Sigmoid colon (tissue), 7 donors: ENCODE measurements around the gene PI4KB. TPM values are rescaled to one million over a fixed set of nuclear protein-coding genes. Genes with fewer than 3 reads are reported as not detected.

Experiments used
- DNase-seq: peaks from one replicate; pipeline ENCODE4 v3.0.0-alpha.2; 2019
- H3K27ac ChIP-seq, 4 donors: fragments of 200-600 bp; sonication (generic); one replicate each; pipeline ENCODE4 v1.5.1; 2016 to 2019; ENCODE audit warnings: mild to moderate bottlenecking in 1 of 4
- H3K27me3 ChIP-seq, 3 donors: fragments of 200-600 bp; sonication (generic); one replicate each; pipeline ENCODE4 v1.5.1; 2019; ENCODE audit warnings: mild to moderate bottlenecking in 1 of 3
- H3K36me3 ChIP-seq, 4 donors: fragments of 200-600 bp; sonication (generic); one replicate each; pipeline ENCODE4 v1.5.1; 2016 to 2019
- H3K4me1 ChIP-seq, 4 donors: fragments of 200-600 bp; sonication (generic); one replicate each; pipeline ENCODE4 v1.5.1; 2017 to 2019
- H3K4me3 ChIP-seq, 4 donors: fragments of 200-600 bp; sonication (generic); one replicate each; pipeline ENCODE4 v1.5.1; 2017 to 2019; ENCODE audit warnings: mild to moderate bottlenecking in 2 of 4, moderate library complexity in 1 of 4
- H3K9me3 ChIP-seq, 4 donors: fragments of 200-600 bp in 3 of 4; sonication (generic) in 3 of 4; one replicate each; pipeline versions ENCODE4 v1.5.1 to v1.6.1; 2013 to 2019
- EP300 ChIP-seq, 4 donors: sonication (generic); formaldehyde crosslinking; IDR thresholded peaks; one replicate each; pipeline ENCODE4 v1.6.1; 2017; ENCODE audit warnings: antibody characterized with exemption in 4 of 4
- POLR2A ChIP-seq, 2 donors: fragments of 450-650 bp; IDR thresholded peaks; one replicate each; pipeline ENCODE4 v1.6.1; 2016; ENCODE audit warnings: antibody characterized with exemption in 2 of 2, mild to moderate bottlenecking in 2 of 2, moderate library complexity in 2 of 2
- POLR2AphosphoS5 ChIP-seq, 4 donors: sonication (generic); formaldehyde crosslinking; IDR thresholded peaks; one replicate each; pipeline ENCODE4 v1.6.1; 2017; ENCODE audit warnings: antibody characterized with exemption in 4 of 4
- WGBS, 2 donors: extraction: QIAGEN DNeasy Blood & Tissue Kit; methylation state at CpG; one replicate each; pipeline ENCODE4 v1.1.7; 2013; 5-methylcytosine and 5-hydroxymethylcytosine counted together
- intact Hi-C: fragments of 100-400 bp; cut with DNase I; formaldehyde crosslinking; loops from one replicate; pipeline ENCODE4 v1.15.1; 2023
- polyA plus RNA-seq, 3 donors: library from polyadenylated mRNA; stranded (reverse); fragments of 200-250 nt; gene quantifications; one replicate each; pipeline ENCODE4 v1.2.3, GENCODE V29; 2013
- total RNA-seq, 4 donors: library from RNA; depleted of rRNA; stranded (reverse); fragments of >200 nt; gene quantifications; one replicate each; pipeline ENCODE4 v1.1.0, GENCODE V29; 2016
- TF ChIP-seq, protein P1 (sequence below), 4 experiments: fragments of 450-650 bp in 3 of 4; fragments of 200-600 bp in 1 of 4; IDR thresholded peaks; one replicate each; pipeline ENCODE4 v1.5.1; 2016 to 2019; ENCODE audit warnings: antibody characterized with exemption in 4 of 4, mild to moderate bottlenecking in 3 of 4, moderate library complexity in 2 of 4
- donor health status: healthy with polysubstance abuse.
- donor health status: Bipolar disorder and iron deficiency.
- donor health status: healthy.

PI4KB gene
- total and polyA plus RNA-seq, 7 donors = 25.2 to 75.2 (median 57.6) TPM

DNA sequence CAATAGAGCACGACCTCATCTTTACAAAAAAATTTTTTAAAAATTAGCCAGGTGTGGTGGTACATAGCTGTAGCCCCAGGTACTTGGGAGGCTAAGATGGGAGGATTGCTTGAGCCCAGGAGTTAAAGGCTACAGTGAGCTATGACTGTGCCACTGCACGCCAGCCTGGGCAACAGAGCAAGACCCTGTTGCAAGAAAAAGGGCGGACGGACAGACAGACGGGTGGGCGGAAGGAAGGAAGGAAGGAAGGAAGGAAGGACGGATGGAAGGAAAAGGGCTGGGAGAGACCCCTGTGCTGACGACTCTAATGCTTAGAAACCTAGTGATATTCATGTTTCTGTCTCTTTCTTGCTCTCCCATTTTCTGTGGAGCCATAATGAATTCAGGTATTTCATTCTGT, 14.4 kb downstream of the PI4KB start:
- H3K4me1 ChIP-seq = peaks cover 0 to 73% (median 59%) of the 10 kb centered on the region in 4 donors
- TF ChIP-seq, protein P1, sequence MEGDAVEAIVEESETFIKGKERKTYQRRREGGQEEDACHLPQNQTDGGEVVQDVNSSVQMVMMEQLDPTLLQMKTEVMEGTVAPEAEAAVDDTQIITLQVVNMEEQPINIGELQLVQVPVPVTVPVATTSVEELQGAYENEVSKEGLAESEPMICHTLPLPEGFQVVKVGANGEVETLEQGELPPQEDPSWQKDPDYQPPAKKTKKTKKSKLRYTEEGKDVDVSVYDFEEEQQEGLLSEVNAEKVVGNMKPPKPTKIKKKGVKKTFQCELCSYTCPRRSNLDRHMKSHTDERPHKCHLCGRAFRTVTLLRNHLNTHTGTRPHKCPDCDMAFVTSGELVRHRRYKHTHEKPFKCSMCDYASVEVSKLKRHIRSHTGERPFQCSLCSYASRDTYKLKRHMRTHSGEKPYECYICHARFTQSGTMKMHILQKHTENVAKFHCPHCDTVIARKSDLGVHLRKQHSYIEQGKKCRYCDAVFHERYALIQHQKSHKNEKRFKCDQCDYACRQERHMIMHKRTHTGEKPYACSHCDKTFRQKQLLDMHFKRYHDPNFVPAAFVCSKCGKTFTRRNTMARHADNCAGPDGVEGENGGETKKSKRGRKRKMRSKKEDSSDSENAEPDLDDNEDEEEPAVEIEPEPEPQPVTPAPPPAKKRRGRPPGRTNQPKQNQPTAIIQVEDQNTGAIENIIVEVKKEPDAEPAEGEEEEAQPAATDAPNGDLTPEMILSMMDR (IDR thresholded peaks at IDR 0.05) = no peak
- no peak for TF ChIP-seq POLR2AphosphoS5 (IDR thresholded peaks at IDR 0.05)
- TF ChIP-seq POLR2A (IDR thresholded peaks at IDR 0.05) = no peak
- TF ChIP-seq EP300 (IDR thresholded peaks at IDR 0.05) = no peak
- peak overlapping the region; percentile 68 to 84 (median 79) for H3K27ac ChIP-seq
- 92 to 94% methylated on average over 8 of the region's 8 CpGs for WGBS, 2 donors
- no peaks in the 10 kb centered on the region for H3K9me3 ChIP-seq
- peaks cover 12 to 84% (median 28%) of the 10 kb centered on the region in 4 donors for H3K36me3 ChIP-seq
- no peak for DNase-seq
- intact Hi-C loops = no loop called here
- no peaks in the 10 kb centered on the region for H3K27me3 ChIP-seq
- no peak overlapping the region for H3K4me3 ChIP-seq

DNA sequence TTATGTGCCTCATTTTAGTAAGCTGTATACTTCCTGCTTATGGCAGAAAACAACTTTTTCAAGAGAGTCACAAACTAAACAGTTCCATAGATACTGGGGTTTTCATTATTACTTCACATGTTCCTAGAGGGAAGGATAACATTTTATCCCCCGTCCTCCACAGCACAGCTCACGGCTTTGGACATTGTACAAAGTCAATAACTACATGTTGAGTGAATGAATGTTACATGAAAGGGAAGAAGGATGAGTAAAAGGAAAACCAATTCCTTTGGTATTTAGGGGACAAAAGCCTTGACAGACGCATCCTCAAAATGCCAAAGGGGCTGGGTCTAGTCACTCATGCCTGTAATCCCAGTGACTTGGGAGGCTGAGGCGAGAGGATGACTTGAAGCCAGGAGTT, 14.8 kb downstream of the PI4KB start:
- TF ChIP-seq POLR2AphosphoS5 (IDR thresholded peaks at IDR 0.05) (no peak), POLR2A (IDR thresholded peaks at IDR 0.05) (no peak), EP300 (IDR thresholded peaks at IDR 0.05) (no peak)
- TF ChIP-seq, protein P1 (IDR thresholded peaks at IDR 0.05) = no peak
- H3K27ac ChIP-seq = peak overlapping the region; percentile 68 to 84 (median 79)
- peaks cover 14 to 84% (median 32%) of the 10 kb centered on the region in 4 donors for H3K36me3 ChIP-seq
- H3K4me3 ChIP-seq = no peak overlapping the region
- peaks cover 0 to 69% (median 57%) of the 10 kb centered on the region in 4 donors for H3K4me1 ChIP-seq
- DNase-seq = no peak
- H3K27me3 ChIP-seq = no peaks in the 10 kb centered on the region
- H3K9me3 ChIP-seq = no peaks in the 10 kb centered on the region
- intact Hi-C loops = no loop called here
- 91 to 95% methylated on average over 4 of the region's 4 CpGs for WGBS, 2 donors

DNA sequence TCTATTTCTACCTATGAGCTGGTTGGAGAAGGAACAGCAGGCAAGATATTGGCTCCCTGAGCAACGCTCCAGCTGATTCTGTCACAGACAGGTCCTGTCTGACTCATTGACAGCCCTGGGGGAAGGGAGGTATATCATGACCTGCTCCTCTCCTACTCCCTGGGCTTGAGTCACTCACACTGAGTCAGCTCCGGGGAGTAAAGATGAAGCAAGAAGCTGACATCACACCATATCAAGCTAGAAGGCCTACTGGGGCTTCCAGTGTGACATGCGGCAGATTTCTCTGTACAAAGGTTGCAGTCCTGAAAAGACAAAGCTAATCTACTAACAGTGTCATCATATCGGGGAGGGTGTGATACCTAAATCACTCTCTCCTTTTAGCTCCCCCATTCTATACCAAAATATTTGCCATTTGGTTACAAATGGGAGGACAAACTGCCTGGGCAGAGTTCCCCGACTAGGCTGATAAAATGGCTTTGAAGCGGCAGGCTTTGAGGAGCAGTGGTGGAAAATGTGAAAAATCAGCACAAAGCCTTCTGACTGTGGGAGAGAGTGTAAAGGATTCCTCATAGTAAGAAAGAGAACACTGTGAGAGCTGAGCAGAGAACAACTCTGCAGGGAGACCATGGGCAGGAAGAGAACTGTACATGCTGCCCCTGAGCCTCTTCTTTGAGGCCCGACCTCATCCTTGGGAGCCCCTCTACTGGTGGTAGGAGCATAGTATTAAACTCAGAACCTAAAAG, 15.5 kb downstream of the PI4KB start:
- peaks cover 20 to 84% (median 38%) of the 10 kb centered on the region in 4 donors for H3K36me3 ChIP-seq

DNA sequence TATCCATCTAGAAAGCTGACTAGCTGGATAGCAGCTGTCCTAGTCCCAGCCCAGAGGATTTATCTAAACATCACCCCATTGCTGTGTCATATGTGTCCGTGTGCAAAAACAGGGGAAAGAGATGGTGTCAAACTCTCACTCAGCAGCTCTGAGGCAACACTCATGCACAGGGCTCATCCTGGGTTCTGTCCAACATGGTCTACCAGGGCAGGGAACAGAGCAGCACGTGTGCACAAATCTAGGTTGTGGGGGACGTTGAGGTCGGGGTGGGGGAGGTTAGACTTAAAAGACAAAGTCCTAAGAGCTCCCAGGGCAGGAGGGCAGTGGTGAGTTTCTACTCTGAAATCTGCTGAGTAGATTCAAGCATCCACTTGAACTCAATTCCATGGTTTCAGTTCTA, 16.2 kb downstream of the PI4KB start:
- Histone ChIP-seq H3K36me3 (peaks cover 27 to 84% (median 42%) of the 10 kb centered on the region in 4 donors), H3K4me1 (peaks cover 0 to 66% (median 57%) of the 10 kb centered on the region in 4 donors), H3K9me3 (no peaks in the 10 kb centered on the region)

More for the DNA sequence above, 15.5 kb downstream of the PI4KB start:
- Histone ChIP-seq H3K4me1 (peaks cover 0 to 66% (median 57%) of the 10 kb centered on the region in 4 donors), H3K27me3 (no peaks in the 10 kb centered on the region), H3K9me3 (no peaks in the 10 kb centered on the region), H3K27ac (peak overlapping the region; percentile 68 to 84 (median 79)), H3K4me3 (no peak overlapping the region)
- TF ChIP-seq EP300 (IDR thresholded peaks at IDR 0.05) = no peak
- TF ChIP-seq POLR2AphosphoS5 (IDR thresholded peaks at IDR 0.05) = peak; percentile 60 to 81 (median 70)
- intact Hi-C loops = no loop called here
- 65 to 69% methylated on average over 7 of the region's 7 CpGs for WGBS, 2 donors
- DNase-seq = peak; percentile 94

DNA sequence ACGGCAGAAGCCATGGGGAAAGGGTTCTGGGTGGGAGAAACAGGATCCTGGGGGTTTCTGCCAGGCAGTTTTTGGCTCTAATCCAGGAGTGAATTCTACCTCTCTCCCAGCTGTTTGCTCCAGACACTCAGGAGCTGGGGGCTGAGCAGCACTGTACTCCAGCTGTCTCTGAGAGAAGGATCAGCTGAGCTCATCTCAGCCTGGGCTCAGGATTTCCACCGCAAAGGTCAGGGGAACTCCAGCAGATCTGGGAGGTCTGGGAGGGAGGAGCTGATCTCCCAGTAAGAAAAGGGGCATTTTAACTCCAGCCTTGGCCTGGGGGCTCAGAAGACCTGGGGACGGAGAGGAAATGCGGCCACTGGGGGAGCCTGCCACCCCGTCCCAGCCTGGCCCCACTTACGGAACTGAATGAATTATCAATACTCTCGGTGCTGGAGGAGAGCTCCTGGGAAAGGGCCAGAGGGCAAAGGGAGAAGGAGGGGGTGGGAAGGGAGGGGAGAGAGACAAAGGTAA, 17.3 kb downstream of the PI4KB start:
- Histone ChIP-seq H3K4me3 (no peak overlapping the region), H3K4me1 (peaks cover 0 to 62% (median 50%) of the 10 kb centered on the region in 4 donors), H3K27me3 (no peaks in the 10 kb centered on the region), H3K27ac (peak overlapping the region; percentile 68 to 84 (median 79)), H3K9me3 (no peaks in the 10 kb centered on the region), H3K36me3 (peaks cover 30 to 84% (median 43%) of the 10 kb centered on the region in 4 donors)
- no peak for TF ChIP-seq POLR2A (IDR thresholded peaks at IDR 0.05)
- TF ChIP-seq EP300 (IDR thresholded peaks at IDR 0.05) = no peak
- TF ChIP-seq POLR2AphosphoS5 (IDR thresholded peaks at IDR 0.05) = peak in 2 of 4 donors; percentile 9 to 18
- peak; percentile 75 for DNase-seq
- intact Hi-C loops = no loop called here
- WGBS, 2 donors = 79 to 82% methylated on average over 7 of the region's 7 CpGs

More for the DNA sequence above, 16.2 kb downstream of the PI4KB start:
- intact Hi-C loops = no loop called here
- WGBS, 2 donors = 81 to 82% methylated on average over 4 of the region's 4 CpGs
- Histone ChIP-seq H3K4me3 (no peak overlapping the region), H3K27ac (peak overlapping the region; percentile 68 to 84 (median 79)), H3K27me3 (no peaks in the 10 kb centered on the region)
- DNase-seq = no peak
- TF ChIP-seq POLR2AphosphoS5 (IDR thresholded peaks at IDR 0.05) = no peak
- no peak for TF ChIP-seq POLR2A (IDR thresholded peaks at IDR 0.05)
- TF ChIP-seq EP300 (IDR thresholded peaks at IDR 0.05) = no peak
- TF ChIP-seq, protein P1 (IDR thresholded peaks at IDR 0.05) = no peak
